H54 (cell line): ENCODE data around the gene CHRND.

ENCODE experiments used
- DNase-seq: peaks from one replicate; pipeline ENCODE4 v3.0.0; 2011; ENCODE audit warnings: low spot score, mixed read lengths; ENCODE audit not compliant: insufficient read length
- FAIRE-seq: peaks from 3 replicates; lab custom pipeline; 2011; peaks lifted over from hg19 to GRCh38; lab: Jason Lieb, UNC
- POLR2A ChIP-seq: IDR thresholded peaks from 2 replicates; pipeline ENCODE4 v1.6.1; 2011; ENCODE audit warnings: low read depth, mild to moderate bottlenecking, low read length

Gene CHRND

GRCh38 chr2:232525791-232526371 lies at the start of gene CHRND:
Gene CHRND, plus strand, starts transcription at chr2:232526160. Its CDS starts 56 bp downstream, at chr2:232526216.
- TF ChIP-seq POLR2A, result no peak
- no peak for FAIRE-seq
- no peak for DNase-seq

GRCh38 chr2:232476791-232477190 lies 49.2 kb upstream of the CHRND start:
- FAIRE-seq (no peak), DNase-seq (no peak)
- no peak for TF ChIP-seq POLR2A

- DNase-seq, result no peak
- TF ChIP-seq POLR2A, result no peak
- no peak for FAIRE-seq
Measured at GRCh38 chr2:232477751-232478510, 48.0 kb upstream of the CHRND start.

GRCh38 chr2:232478571-232479340 lies 47.2 kb upstream of the CHRND start:
- DNase-seq (no peak), FAIRE-seq (no peak)
- no peak for TF ChIP-seq POLR2A

GRCh38 chr2:232479341-232480200 lies 46.4 kb upstream of the CHRND start:
- no peak for DNase-seq
- no peak for TF ChIP-seq POLR2A
- no peak for FAIRE-seq

- TF ChIP-seq POLR2A, result no peak
- DNase-seq, result no peak
- no peak for FAIRE-seq
Measured at GRCh38 chr2:232480201-232481190, 45.5 kb upstream of the CHRND start.

- no peak for FAIRE-seq
- DNase-seq, result no peak
Measured at GRCh38 chr2:232481322-232482140, 44.4 kb upstream of the CHRND start.

GRCh38 chr2:232482301-232483238 lies 43.4 kb upstream of the CHRND start:
- no peak for FAIRE-seq
- DNase-seq, result no peak
- no peak for TF ChIP-seq POLR2A

More at GRCh38 chr2:232481322-232482140, 44.4 kb upstream of the CHRND start:
- no peak for TF ChIP-seq POLR2A

- TF ChIP-seq POLR2A, result no peak
- FAIRE-seq, result no peak
- no peak for DNase-seq
Measured at GRCh38 chr2:232483311-232483922, 42.5 kb upstream of the CHRND start.
